ENCODE measurements around the gene MYBPC2. TPM values are rescaled to one million over a fixed set of nuclear protein-coding genes. Genes with fewer than 3 reads are reported as not detected.

The MYBPC2 gene
- total RNA-seq, 2 experiments from 2014 or later = 0.11 to 0.59 TPM

GRCh38 chr19:50415661-50416033, 17.0 kb upstream of the MYBPC2 start:
- intact Hi-C loops (cut with micrococcal nuclease) = loop anchor here (10.0 kb wide), 1 partner anchor 51 kb away; the partner anchor contains the start of gene NAPSA
- Mint-ChIP-seq H3K36me3 (ENCODE audit: low read depth) (peaks cover 21% of the 10 kb centered on the region), H3K27me3 (peaks cover 15% of the 10 kb centered on the region), H3K27ac (no peak overlapping the region), H3K9me3 (no peaks in the 10 kb centered on the region), H3K4me1 (ENCODE audit: low read depth) (peaks cover 17% of the 10 kb centered on the region), H3K4me3 (no peak overlapping the region)
- no peak for TF ChIP-seq CTCF (IDR thresholded peaks at IDR 0.05)
- DNase-seq (no peak), ATAC-seq (no peak)
- CTCF ChIA-PET = interaction anchor here (0.7 to 2.2 kb wide), 4 partner anchors 28 to 58 kb away, joined by 4 to 13 read pairs (median 5); partner anchors contain the start of gene POLD1
- POLR2A ChIA-PET = interaction anchor here (0.9 to 1.5 kb wide), 3 partner anchors 10 to 45 kb away, joined by 3 to 5 read pairs (median 3); no protein-coding TSS in a partner anchor

- Mint-ChIP-seq H3K4me3 (no peak overlapping the region), H3K4me1 (ENCODE audit: low read depth) (peaks cover 17% of the 10 kb centered on the region), H3K36me3 (ENCODE audit: low read depth) (peaks cover 24% of the 10 kb centered on the region), H3K27me3 (peaks cover 18% of the 10 kb centered on the region), H3K9me3 (peaks cover 4% of the 10 kb centered on the region), H3K27ac (no peak overlapping the region)
- intact Hi-C loops (cut with micrococcal nuclease) = loop anchor here (10.0 kb wide), 1 partner anchor 52 kb away; the partner anchor contains the start of gene NAPSA
- ChIA-PET CTCF (interaction anchor here (1.1 to 2.2 kb wide), 2 partner anchors 32 to 59 kb away, joined by 4 to 13 read pairs; partner anchors contain the start of gene POLD1), POLR2A (interaction anchor here (0.9 to 1.5 kb wide), 3 partner anchors 11 to 46 kb away, joined by 3 to 5 read pairs (median 3); no protein-coding TSS in a partner anchor)
- TF ChIP-seq CTCF (IDR thresholded peaks at IDR 0.05) = no peak
- ATAC-seq = no peak
- no peak for DNase-seq
Measured at GRCh38 chr19:50416034-50416977, 16.4 kb upstream of the MYBPC2 start.

GRCh38 chr19:50417111-50418081, 15.3 kb upstream of the MYBPC2 start:
- CTCF ChIA-PET = no interaction called here
- peaks cover 17% of the 10 kb centered on the region for H3K4me1 Mint-ChIP-seq (ENCODE audit: low read depth)
- no peak for TF ChIP-seq CTCF (IDR thresholded peaks at IDR 0.05)
- POLR2A ChIA-PET = interaction anchor here (1.5 kb wide), 1 partner anchor 47 kb away, joined by 3 read pairs; no protein-coding TSS in a partner anchor
- no peak for DNase-seq
- ATAC-seq = no peak
- intact Hi-C loops (cut with micrococcal nuclease) = loop anchor here (10.0 kb wide), 1 partner anchor 53 kb away; the partner anchor contains the start of gene NAPSA
- peaks cover 21% of the 10 kb centered on the region for H3K27me3 Mint-ChIP-seq
- peaks cover 4% of the 10 kb centered on the region for H3K9me3 Mint-ChIP-seq
- H3K27ac Mint-ChIP-seq = no peak overlapping the region
- peaks cover 23% of the 10 kb centered on the region for H3K36me3 Mint-ChIP-seq (ENCODE audit: low read depth)
- H3K4me3 Mint-ChIP-seq = no peak overlapping the region

GRCh38 chr19:50418176-50419021, 14.3 kb upstream of the MYBPC2 start, which contains the start of gene SPIB:
SPIB (plus strand) TSS chr19:50418938; CDS start chr19:50418963, 25 bp downstream.
- Mint-ChIP-seq H3K4me1 (ENCODE audit: low read depth) (peaks cover 17% of the 10 kb centered on the region), H3K4me3 (no peak within 1 kb of the TSS), H3K36me3 (ENCODE audit: low read depth) (peaks cover 16% of the 10 kb centered on the region), H3K27ac (no peak within 1 kb of the TSS), H3K27me3 (peaks cover 21% of the 10 kb centered on the region), H3K9me3 (peaks cover 4% of the 10 kb centered on the region)
- no peak for TF ChIP-seq CTCF (IDR thresholded peaks at IDR 0.05)
- DNase-seq = no peak
- POLR2A ChIA-PET = interaction anchor here (0.6 to 2.1 kb wide), 3 partner anchors 10 to 35 kb away, joined by 3 to 4 read pairs (median 4); no protein-coding TSS in a partner anchor
- no peak for ATAC-seq
- intact Hi-C loops (cut with micrococcal nuclease) = loop anchor here (10.0 kb wide), 1 partner anchor 54 kb away; the partner anchor contains the start of gene NAPSA
- CTCF ChIA-PET = no interaction called here
